Activated T-cell treated with anti-CD3 and anti-CD28 coated beads for 4 hours (primary cell): ENCODE measurements around the gene SEMA5A.

Experiments used
- DNase-seq: peaks from one replicate; pipeline ENCODE4 v3.0.0-alpha.2; 2020

Gene SEMA5A

DNA sequence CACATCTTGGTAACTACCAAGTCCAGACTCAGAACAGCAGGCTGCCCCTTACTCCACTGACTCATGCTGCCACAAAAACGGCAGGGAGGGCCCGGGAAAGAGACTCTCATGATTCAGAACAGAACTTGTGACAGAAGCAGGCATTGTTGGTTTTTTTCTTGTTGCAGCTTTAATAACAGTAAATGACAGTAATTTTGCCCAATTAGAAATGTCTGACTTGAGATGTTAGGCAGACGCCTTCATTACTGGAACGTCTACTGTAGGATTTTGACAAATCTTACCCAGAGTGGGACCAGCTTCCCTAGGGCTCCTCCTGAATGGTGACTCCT, 77.9 kb downstream of the SEMA5A start:
- no peak for DNase-seq

DNA sequence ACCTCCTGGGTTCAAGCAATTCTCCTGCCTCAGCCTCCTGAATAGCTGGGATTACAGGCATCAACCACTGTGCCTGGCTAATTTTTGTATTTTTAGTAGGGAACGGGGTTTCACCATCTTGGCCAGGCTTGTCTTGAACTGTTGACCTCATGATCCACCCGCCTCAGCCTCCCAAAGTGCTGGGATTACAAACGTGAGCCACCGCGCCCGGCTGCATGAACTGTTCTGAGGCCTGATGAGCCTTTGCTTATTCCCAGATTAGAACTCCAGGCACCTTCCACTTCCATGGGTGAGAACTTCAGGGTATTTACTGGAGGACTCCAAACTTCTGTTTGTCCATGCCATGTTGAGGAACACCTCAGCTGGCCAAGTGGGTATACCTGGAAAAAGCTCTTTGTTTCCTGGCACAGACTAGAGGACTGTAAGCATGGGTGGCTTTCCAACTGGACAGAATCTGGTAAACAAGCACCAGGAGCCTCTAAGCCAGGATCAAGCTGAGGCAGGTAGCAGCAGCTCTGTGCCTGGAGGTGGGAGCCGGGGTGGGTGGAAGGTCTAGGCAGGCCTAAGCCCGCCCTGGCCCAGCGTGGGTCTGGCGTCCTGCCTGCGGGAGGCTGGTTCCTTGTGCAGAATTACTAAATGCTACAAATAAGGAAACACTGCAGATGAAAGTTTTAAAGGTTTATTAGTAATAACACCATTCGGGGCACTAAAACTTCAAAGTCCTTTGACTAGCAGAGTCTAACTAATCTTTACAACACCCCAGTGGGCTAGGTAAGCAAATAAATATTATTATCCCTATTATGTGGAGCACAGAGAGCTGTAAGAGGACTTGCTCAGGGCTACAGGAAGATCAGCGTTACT, 78.4 kb downstream of the SEMA5A start:
- no peak for DNase-seq

DNA sequence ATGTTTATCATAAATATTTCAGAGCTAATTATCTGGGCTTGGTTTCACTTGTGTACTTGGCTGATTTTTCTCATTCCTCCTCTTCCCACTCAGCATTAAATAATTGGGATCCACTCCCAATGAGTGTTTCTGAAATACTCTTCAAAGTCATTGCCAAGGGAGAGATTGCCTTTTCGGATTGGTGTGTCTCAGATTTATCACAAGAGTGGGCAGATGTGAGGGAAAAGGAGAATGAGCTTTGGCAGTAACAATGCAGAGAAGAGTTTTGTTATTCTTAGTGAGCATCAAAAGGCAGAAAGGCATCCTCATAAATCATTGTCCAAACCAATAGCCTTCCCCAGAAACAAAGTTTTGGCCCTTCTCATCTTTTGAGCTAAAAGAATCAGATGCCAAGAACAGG, 79.2 kb downstream of the SEMA5A start:
- no peak for DNase-seq

DNA sequence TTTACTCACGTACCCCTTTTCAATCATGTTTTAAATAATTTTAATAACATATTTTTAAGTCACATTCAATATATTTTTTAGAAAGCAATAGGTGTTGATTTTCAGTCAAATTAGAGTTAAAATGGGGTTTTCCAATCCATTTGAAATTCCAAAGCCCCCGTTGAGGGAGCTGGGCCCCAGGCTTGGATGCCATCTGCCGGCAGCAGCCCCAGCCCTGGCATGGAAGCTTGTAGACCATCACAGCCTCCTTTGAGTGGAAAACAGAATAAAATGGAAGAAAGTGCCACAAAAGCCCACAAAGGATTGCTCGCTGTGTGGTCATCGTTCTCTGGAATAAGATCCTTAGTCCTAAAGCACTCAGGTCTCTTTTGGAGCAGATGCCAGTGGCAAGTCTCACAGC, 81.4 kb downstream of the SEMA5A start:
- DNase-seq = no peak

DNA sequence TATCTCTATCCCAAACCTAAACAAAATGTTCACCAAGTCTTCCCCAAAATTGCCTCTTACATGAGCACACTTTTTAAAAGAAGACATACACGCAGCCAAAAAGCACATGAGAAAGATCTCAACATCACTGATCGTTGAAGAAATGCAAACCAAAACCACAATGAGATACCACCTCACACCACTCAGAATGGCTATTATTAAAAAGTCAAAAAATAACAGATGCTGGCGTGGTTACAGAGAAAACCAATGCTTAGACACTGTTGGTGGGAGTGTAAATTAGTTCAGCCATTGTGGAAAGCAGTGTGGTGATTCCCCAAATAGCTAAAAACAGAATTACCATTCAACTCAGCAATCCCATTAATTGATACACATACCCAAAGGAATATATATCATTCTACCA, 83.8 kb downstream of the SEMA5A start:
- DNase-seq = no peak

DNA sequence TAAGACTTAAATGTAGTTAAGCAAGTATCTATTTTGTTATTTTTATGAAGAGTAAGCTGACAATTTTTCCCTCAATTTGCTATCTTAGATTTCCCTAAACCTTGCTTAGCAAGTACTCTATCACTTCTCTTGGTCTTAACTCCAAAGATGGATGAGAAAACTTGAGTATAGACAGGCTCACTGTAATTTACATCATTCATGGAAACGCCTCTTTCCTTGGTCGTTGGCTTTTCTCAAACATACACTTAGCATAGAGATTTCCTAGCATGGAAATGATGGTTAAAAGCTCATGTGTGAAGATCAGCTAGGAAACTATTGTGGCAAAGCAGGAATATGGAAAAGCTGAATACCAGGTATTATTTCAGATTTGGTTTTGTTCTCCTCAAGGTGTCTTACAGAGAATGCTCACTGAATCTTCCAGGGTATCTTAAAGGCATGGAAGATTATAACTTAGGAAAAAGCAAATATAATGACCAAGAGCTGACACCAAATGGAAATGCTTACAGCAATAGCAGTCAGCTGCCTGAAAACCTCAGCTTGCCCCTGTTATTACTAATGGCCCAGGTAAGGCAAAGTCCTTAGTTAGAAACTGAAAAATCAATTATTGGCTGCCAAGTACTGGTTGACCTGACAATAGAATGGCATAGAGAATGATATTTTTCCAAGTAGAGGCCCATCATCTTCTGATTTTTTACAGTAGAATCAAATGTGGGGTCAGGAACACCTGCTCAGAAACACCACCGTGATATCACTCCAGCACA, 84.8 kb downstream of the SEMA5A start:
- no peak for DNase-seq

DNA sequence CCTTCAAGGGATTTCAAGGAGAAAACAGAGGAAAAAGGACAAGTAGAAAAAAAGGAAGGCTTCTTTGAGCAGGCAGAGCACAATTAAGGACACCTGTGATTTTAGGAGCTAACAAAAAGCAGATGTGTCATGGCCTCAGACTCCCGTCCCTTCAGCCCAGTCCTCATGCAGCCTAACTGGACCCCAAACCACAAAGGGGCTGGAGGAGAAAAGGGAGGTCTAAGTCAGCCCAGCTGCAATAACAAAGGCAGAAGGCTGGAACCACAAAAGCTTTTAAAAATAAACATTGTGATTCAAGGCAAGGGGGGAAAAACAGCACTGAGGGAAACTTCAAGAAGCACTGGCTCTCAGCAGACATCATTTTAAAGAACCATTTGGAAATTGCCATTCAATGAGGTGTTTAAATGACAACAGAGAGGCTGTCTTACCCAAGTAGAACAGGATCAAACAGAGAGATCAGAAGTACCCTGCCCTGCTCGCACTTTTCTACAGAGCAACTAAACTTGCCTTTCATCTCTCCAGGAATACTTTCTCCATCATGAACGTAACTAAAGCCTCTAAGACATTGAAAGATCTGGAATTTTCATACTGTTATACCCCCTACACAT, 89.3 kb downstream of the SEMA5A start:
- DNase-seq = no peak

DNA sequence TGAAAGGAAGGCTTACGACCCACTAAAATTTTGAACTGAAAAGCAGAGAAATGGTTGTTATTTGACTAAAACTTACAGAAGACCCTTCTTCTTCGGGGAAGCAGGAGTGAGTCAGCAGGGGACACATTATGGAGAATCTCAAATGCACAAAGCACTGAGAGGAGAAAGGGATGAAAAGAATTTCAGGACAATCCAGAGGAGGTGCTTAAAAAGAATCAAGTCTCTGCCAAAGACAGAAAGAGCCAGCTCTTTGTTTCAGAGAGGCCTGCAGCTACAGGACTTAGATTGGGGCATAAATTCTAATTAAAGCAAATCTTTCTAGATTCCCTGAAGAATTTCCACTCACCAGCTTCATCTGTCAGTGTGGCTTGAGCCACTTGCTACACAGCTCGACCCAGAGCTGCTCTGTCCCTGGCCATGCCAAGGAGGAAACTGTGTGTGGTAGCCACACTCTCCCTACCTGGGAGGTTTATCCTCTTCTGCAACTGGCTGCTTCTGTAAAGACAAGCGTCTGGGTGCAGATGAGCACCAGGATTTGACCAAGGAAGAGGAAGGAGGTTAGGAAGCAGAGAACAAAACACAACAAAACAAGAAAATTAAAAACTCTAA, 89.9 kb downstream of the SEMA5A start:
- DNase-seq = no peak

DNA sequence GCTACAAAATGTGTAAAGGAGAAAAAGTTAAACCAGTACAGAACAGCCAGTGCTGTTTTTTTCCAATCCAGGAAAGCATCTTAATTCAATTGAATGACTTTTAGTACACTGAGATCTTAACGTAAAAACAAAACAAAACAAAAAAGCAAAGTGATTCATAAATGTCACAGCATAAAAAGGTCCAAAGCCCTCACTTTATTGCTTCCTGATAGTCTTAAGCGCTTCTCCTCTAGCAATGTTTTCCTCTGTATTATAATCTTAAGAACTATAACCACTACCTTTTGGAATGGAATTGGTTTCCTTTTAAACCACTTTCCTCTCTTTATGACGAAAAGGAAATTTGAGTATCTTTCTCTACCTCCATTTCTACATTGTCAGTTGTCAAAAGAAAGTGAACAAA, 91.4 kb downstream of the SEMA5A start:
- DNase-seq = no peak

DNA sequence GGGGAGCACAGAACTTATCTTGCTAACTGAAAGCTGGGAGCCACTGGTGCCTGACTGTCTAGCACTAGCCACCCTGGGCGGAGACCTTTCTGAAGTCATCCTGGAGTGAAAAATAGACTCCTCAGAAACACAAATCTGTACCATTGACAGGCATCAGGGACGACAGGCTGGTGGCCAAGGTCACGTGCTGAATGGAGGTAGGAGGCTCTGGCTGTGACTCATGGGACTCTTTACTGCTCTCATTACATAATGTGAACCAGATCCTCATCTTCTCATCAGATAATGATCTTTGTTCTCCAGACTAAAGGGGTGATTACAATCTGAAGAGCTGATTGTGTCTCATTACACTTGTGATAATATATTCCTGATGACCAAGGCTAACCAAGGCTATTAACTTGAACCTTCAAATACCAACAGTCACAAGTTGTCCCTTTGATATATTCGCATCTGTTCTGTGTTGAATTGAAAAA, 91.8 kb downstream of the SEMA5A start:
- no peak for DNase-seq

DNA sequence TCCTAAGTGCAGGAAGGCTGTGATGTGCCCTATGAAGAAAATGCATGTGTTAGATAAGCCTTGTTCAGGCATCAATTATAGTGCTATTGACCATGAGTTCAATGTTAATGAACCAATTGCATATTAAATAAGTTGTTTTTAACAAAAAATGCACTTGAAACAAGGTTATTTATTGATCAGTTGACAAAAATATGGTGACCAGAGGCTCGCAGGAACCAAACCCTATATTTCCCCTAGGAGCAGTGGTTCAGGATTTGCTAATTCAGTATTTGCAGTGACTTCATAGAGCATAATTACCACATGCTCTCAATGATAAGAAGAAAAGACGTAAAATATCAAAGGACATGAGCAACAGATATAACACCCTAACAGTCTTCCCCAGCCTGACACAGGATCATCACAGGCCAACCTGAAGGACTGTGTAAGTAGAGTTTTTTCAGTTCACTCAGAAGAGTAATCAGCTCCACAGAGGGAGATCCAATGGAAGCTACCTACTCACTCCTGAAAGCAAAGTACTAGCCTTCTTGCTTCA, 92.3 kb downstream of the SEMA5A start:
- no peak for DNase-seq

DNA sequence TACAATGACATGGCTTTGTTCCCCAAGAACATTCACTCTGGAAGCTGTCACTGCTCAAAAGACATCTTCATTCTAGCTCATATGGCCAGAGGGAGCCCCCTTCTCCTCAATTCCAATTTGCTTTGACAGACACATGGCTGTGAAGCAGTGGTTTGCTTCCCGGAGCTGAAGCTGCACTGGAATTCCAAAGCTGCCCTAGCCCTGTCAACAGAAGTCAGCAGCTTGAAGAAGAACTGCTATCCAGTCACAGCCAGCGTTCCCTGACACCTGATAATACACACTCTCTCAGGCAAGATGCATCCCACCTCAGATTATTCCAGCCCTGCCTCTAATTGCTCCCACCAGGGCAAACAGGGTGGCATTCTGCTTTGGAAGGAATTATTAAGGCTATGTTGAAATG, 93.7 kb downstream of the SEMA5A start:
- DNase-seq = no peak

DNA sequence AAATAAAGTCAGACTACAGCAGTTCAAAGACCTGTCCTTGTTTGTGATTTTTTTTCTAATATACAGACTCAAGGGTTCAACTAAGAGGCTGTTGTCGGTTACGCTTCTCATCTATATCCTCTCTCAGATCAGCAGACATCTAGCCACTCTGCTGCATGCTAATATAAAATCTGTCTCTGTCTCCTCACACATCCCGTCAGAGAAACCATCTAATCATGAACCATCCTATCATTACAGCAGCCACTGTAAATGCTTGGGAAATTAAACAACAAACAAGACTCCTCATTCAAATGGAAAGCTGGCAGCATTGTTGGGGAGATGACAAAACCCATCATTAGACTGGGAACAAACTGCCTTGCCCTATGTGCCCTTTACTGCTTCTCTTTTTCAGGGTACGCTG, 94.8 kb downstream of the SEMA5A start:
- no peak for DNase-seq

DNA sequence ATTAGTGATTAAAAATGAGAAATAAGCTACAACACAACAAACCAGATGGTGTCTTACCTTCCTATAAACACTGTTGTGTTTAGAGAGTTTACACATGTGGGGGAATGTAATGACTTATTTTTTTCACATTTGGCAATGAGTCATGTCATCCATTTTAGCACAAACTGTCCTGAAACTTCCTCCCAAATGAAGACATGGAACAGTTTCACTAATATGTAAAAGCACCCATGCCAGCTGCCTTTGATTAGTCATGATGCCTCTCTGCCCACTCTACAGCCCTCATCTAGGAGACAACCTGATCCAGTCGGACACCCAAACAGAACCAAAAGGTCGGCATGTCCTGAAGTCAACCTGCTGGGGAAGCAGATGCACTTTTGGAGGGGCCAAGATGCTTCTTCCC, 98.2 kb downstream of the SEMA5A start:
- DNase-seq = no peak

DNA sequence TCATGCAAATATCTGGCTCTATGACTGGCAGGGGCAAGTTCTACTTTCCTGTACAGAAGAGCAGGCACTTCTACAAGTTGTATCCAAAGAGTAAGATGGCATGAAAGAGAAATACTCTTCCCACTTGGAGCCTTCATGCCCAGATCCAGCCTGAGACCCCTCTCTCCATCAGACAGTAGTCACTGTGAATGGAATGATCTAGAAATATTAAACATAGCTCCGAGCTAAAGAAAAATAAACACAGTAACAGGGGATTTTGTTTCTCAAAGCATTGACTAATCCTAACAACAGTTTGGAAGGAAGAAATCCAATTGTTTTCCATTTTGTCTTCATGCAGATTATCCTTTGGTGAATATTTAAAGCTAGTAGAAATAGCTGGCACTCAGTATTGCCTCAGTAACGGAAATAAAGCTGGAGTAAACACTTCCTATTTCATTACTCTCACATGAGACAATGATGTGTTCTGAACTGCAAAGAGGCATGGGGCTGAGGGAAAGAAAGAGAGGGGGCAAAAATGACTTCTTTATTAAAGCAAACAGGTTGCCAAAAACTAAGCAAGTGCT, 100.0 kb downstream of the SEMA5A start:
- DNase-seq = no peak

DNA sequence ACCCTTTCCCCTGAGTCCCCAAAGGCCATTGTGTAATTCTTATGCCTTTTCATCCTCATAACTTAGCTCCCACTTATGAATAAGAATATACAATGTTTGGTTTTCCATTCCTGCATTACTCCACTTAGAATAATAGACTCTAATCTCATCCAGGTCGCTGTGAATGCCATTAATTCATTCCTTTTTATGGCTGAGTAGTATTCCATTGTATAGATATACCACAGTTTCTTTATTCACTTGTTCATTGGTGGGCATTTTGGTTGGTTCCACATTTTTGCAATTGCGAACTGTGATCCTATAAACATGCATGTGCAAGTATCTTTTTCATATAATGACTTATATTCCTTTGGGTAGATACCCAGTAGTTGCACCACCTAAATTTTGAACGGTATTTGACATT, 101.5 kb downstream of the SEMA5A start:
- no peak for DNase-seq

DNA sequence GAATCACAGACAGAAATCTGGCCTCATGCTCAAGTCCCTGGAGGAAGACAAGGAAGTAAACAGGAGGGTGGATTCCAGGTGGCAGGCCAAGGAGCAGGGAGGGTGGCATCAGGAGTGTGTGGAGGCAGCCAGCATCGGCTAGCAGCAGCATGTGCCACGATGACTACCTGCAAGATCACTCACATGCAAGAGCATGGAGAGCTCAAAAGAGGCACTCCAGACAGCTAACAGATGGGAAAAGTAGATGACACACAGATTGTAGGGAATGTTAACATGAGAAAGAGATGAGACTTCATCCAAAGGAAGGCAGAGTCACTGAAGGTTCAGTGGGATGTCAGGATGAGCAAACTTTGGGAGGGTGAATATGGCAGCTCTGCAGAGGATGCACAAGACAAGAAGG, 104.3 kb downstream of the SEMA5A start:
- no peak for DNase-seq

DNA sequence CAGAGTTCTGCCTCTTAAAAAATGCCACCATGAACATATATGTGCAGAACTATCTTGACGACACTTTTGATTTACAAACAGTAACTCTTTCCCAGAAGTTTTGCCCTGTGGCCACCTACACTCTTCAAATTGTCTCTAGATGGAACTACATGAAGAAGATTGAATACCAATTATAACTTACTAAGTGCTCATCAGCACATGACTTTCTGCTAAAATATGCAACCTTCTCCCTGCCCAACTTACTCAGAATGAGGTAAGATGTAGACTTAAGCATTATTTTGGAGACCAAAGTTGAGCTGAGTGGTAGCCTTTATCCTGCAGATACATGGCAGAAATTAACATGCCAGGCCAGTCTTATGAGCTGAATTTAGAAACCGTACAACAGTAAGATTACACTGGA, 105.4 kb downstream of the SEMA5A start:
- no peak for DNase-seq

DNA sequence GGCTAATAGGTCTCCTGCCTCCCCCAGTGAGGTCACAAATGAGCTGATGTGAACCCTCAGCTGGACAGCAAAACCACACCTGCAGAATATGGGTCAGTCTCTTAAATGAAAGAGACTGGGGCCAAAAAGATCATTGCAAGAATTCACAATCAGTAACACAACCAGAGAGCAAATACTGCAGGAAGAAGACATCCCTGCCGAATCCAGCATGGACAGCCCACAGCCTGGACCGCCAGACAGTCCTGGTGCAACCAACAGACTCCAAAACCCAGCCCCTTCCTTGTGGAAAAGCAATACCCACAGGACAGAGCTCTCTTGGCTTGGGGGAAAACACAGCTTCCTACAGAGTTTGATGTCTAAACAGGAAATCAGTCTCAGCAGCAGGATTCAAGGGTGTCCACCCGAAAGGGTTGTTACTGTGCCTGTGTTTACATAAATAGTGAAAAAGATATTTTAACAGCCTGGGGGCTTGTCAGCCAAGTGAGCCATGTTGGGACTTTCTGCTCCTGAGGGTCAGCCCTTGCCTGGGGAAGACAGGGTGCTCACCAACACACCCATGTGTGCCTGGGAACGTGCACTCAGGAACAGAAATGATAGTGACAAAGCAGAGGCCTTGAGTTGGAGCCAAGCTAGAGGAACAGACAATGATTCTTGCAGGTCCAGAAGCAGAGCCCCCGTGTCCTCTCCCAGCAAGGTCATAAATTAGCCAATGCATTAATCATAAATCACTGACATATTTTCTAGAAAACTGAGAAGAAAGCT, 106.2 kb downstream of the SEMA5A start:
- DNase-seq = no peak

DNA sequence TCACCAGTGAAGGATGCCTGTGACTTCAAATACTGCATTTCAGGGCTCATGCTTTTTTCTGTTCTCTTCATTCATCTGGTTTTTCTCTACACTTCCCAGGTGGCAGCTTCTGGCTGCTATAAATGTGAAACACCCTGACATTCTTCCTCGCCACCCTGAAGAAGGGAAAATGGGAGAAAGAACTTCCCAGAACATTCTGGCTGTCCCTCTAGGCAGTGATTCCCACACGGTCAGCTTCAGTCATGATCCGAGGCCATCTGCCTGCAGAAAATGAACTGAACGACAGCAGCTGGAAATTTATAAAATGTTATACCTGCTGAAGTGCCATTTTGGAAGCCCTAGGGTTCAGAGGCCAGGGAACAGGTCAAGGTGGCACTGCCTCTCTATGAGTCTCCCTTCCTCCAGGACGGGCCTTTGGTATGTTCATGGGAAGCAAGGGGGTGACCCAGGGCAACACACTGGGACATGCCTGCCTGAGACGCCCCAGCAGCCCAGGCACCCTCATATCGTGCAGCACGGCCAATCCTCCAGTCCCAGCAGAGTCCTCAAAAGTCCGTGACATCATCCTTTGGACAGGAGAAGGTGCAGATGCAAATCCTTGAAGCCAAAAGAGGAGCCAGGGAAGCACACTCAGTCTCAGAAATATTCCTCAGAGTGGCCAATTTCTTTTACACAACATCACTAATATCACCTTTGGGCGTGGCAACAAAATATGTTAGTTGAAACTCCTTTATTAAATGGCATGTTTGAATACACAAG, 107.1 kb downstream of the SEMA5A start:
- DNase-seq = no peak

DNA sequence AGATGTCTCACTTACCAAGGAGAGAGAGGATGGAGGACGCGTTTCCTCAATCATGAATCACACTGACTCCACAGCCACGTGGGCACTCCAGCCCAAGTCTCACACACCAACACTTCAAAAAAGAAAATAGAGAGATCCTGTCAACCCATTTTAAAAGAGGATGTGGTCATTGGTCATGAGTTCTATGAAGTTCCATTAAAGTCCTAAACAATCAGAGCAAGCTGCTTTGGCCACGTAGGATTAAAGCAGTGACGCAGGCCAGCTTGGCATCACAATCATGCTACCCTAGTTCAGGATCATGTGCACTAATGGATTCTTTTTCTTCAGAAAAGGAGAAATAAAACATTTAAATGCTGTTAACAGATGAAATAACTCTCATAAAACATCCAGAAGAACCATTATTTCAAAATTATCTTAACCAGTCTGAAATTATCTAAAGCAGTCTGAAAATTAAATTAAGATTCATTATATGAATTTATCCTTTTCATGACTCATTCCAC, 108.1 kb downstream of the SEMA5A start:
- no peak for DNase-seq
